ENCODE results near the gene UCHL5. TPM values are rescaled to one million over a fixed set of nuclear protein-coding genes. Genes with fewer than 3 reads are reported as not detected.

The UCHL5 gene
- total RNA-seq, 3 donors from 2014 or later, result 32.8 to 45.2 (median 38.3) TPM

GRCh38 chr1:193070942-193071341 lies 11.8 kb upstream of the UCHL5 start:
- Histone ChIP-seq H3K9me3 (no peaks in the 10 kb centered on the region), H3K27ac (no peak overlapping the region), H3K4me3 (no peak overlapping the region), H3K27me3 (no peaks in the 10 kb centered on the region), H3K36me3 (no peaks in the 10 kb centered on the region), H3K4me1 (no peaks in the 10 kb centered on the region)
- DNase-seq (ENCODE audit: low spot score in 2 of 2), result no peak
- TF ChIP-seq CTCF (IDR thresholded peaks at IDR 0.05) (no peak), POLR2A (IDR thresholded peaks at IDR 0.05) (no peak), POLR2AphosphoS5 (IDR thresholded peaks at IDR 0.05) (no peak)
- intact Hi-C loops (cut with DNase I; ENCODE audit: low total_unique reads), result no loop called here

GRCh38 chr1:193070386-193070753 lies 11.2 kb upstream of the UCHL5 start:
- intact Hi-C loops (cut with DNase I; ENCODE audit: low total_unique reads), result no loop called here
- Histone ChIP-seq H3K9me3 (no peaks in the 10 kb centered on the region), H3K27me3 (no peaks in the 10 kb centered on the region), H3K4me3 (no peak overlapping the region), H3K4me1 (no peaks in the 10 kb centered on the region), H3K36me3 (no peaks in the 10 kb centered on the region), H3K27ac (no peak overlapping the region)
- no peak for DNase-seq (ENCODE audit: low spot score in 2 of 2)
- TF ChIP-seq POLR2A (IDR thresholded peaks at IDR 0.05) (no peak), CTCF (IDR thresholded peaks at IDR 0.05) (no peak), POLR2AphosphoS5 (IDR thresholded peaks at IDR 0.05) (no peak)

- DNase-seq (ENCODE audit: low spot score in 2 of 2), result no peak
- Histone ChIP-seq H3K36me3 (no peaks in the 10 kb centered on the region), H3K4me3 (no peak overlapping the region), H3K4me1 (no peaks in the 10 kb centered on the region), H3K27ac (no peak overlapping the region), H3K9me3 (no peaks in the 10 kb centered on the region), H3K27me3 (no peaks in the 10 kb centered on the region)
- intact Hi-C loops (cut with DNase I; ENCODE audit: low total_unique reads), result no loop called here
- TF ChIP-seq CTCF (IDR thresholded peaks at IDR 0.05) (no peak), POLR2AphosphoS5 (IDR thresholded peaks at IDR 0.05) (no peak), POLR2A (IDR thresholded peaks at IDR 0.05) (no peak)
Measured at GRCh38 chr1:193069748-193070385, 10.7 kb upstream of the UCHL5 start.

- intact Hi-C loops (cut with DNase I; ENCODE audit: low total_unique reads), result no loop called here
- Histone ChIP-seq H3K36me3 (no peaks in the 10 kb centered on the region), H3K9me3 (no peaks in the 10 kb centered on the region), H3K4me3 (no peak overlapping the region), H3K27me3 (no peaks in the 10 kb centered on the region), H3K4me1 (no peaks in the 10 kb centered on the region), H3K27ac (no peak overlapping the region)
- DNase-seq (ENCODE audit: low spot score in 2 of 2), result no peak
- TF ChIP-seq CTCF (IDR thresholded peaks at IDR 0.05), result no peak
Measured at GRCh38 chr1:193068013-193068412, 8.9 kb upstream of the UCHL5 start.

GRCh38 chr1:193066606-193067005 lies 7.4 kb upstream of the UCHL5 start:
- no peak overlapping the region for H3K4me3 ChIP-seq
- peaks cover 0 to 2% of the 10 kb centered on the region in 2 donors for H3K4me1 ChIP-seq
- DNase-seq (ENCODE audit: low spot score in 2 of 2), result no peak
- TF ChIP-seq CTCF (IDR thresholded peaks at IDR 0.05) (no peak), POLR2AphosphoS5 (IDR thresholded peaks at IDR 0.05) (no peak), POLR2A (IDR thresholded peaks at IDR 0.05) (no peak)
- H3K36me3 ChIP-seq, result no peaks in the 10 kb centered on the region
- intact Hi-C loops (cut with DNase I; ENCODE audit: low total_unique reads), result no loop called here
- H3K27me3 ChIP-seq, result no peaks in the 10 kb centered on the region
- H3K27ac ChIP-seq, result no peak overlapping the region
- H3K9me3 ChIP-seq, result no peaks in the 10 kb centered on the region
